ENCODE data around the gene WBP11. TPM values are rescaled to one million over a fixed set of nuclear protein-coding genes. Genes with fewer than 3 reads are reported as not detected.

WBP11 gene
- total and polyA plus RNA-seq, 9 of the 15 experiments (the other 6 are each of a cell fraction or from before 2014, with no cell fraction given): 7.7 to 60.8 (median 24.6) TPM

DNA sequence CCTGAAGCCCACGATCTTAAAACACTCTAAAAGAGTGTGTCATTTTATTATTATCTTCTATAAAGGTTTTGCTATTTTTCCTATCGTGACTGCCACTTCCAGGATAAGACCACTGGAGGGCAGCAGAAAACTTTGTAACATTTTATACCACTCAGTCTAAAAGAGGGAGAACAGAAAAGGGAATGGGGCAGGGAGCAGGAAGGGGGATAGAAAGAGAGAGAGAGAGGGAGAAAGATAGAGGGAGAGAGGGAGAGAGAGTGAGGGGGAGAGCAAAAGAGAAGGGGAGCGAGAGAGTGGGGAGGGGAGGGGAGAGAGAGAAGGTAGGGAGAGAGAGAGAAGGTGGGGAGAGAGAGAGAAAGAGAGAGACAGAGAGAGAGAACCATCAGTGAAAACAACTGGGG is 42.1 kb upstream of the WBP11 start:
- ChIA-PET POLR2A (no interaction called here), CTCF (ENCODE audit: low intra/inter-chr PET ratio) (interaction anchor here (1.9 kb wide), 1 partner anchor 150 kb away, joined by 15 read pairs; no protein-coding TSS in a partner anchor)
- in situ Hi-C loops (cut with MboI): loop anchor here (10.0 kb wide), 1 partner anchor 149 kb away; no protein-coding TSS in a partner anchor
- FAIRE-seq (no peak), DNase-seq (ENCODE audit: extremely low read depth in 1 of 4, low spot score in 3 of 4) (peak; percentile 21 to 58 (median 29)), ATAC-seq (peak; percentile 74)
- no peaks in the 10 kb centered on the region for H3K27me3 ChIP-seq (ENCODE audit: control insufficient read depth in 2 of 2, insufficient read depth in 2 of 2, low read length in 2 of 2)
- intact Hi-C loops (cut with micrococcal nuclease): loop anchor here (1.0 to 10.0 kb wide), 3 partner anchors 47 to 150 kb away; no protein-coding TSS in a partner anchor
- H3K9ac ChIP-seq (ENCODE audit: insufficient read depth in 1 of 2, low read depth in 2 of 2, low read length in 2 of 2): no peak overlapping the region
- H3K36me3 ChIP-seq (ENCODE audit: control insufficient read depth, insufficient read depth, low read length): no peaks in the 10 kb centered on the region
- 0% methylated on average over 2 of the region's 3 CpGs for WGBS (ENCODE audit: insufficient coverage, low coverage, missing lambda C conversion rate)
- no peaks in the 10 kb centered on the region for H4K20me1 ChIP-seq (replicated peaks; ENCODE audit: control insufficient read depth, insufficient read depth, low read length)
- H3K4me3 ChIP-seq: no peak overlapping the region
- no peak overlapping the region for H3K4me2 ChIP-seq (ENCODE audit: insufficient read depth, low read length)
- H2AFZ ChIP-seq (ENCODE audit: low read depth, low read length): no peak overlapping the region
- H3K4me1 ChIP-seq (replicated peaks in 1 of 2; ENCODE audit: control insufficient read depth in 2 of 2, insufficient read depth in 2 of 2, low read length in 2 of 2): peaks cover 0 to 10% of the 10 kb centered on the region in 2 experiments; a peak in 2 of 5 replicates
- no peaks in the 10 kb centered on the region for H3K79me2 ChIP-seq (ENCODE audit: control insufficient read depth, insufficient read depth, low read length)
- no peaks in the 10 kb centered on the region for H3K9me1 ChIP-seq (ENCODE audit: control insufficient read depth, insufficient read depth, low read length)
- BruUV-seq (replicated peaks): no TSS peak
- no peaks in the 10 kb centered on the region for H3K9me3 ChIP-seq (replicated peaks; ENCODE audit: control insufficient read depth, insufficient read depth, low read depth, low read length)
- H3K27ac ChIP-seq (ENCODE audit: extremely low read depth, low read depth, low read length): no peak overlapping the region
- TF ChIP-seq RAD21 (CRISPR knock-in tag; conservative IDR thresholded peaks at IDR 0.05 in 1 of 2, IDR thresholded peaks at IDR 0.05 in 1 of 2): peak; percentile 79
- no peak for TF ChIP-seq NCOA2 (IDR thresholded peaks at IDR 0.05; ENCODE audit: partially characterized antibody in 2 of 2)
- TF ChIP-seq SMC3 (conservative IDR thresholded peaks at IDR 0.05; ENCODE audit: insufficient read depth, low read depth, low read length): 0 out of 2 replicates have a peak, but pooled peaks have one; percentile 11
- peak; percentile 37; the same call in 1 of the 2 replicates for TF ChIP-seq ELF4 (CRISPR knock-in tag; IDR thresholded peaks at IDR 0.05)
- TF ChIP-seq, protein P1, sequence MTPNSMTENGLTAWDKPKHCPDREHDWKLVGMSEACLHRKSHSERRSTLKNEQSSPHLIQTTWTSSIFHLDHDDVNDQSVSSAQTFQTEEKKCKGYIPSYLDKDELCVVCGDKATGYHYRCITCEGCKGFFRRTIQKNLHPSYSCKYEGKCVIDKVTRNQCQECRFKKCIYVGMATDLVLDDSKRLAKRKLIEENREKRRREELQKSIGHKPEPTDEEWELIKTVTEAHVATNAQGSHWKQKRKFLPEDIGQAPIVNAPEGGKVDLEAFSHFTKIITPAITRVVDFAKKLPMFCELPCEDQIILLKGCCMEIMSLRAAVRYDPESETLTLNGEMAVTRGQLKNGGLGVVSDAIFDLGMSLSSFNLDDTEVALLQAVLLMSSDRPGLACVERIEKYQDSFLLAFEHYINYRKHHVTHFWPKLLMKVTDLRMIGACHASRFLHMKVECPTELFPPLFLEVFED (CRISPR knock-in tag; conservative IDR thresholded peaks at IDR 0.05): 0 out of 2 replicates have a peak, but pooled peaks have one; percentile 31
- TF ChIP-seq HBP1 (CRISPR knock-in tag; IDR thresholded peaks at IDR 0.05): 0 out of 2 replicates have a peak, but pooled peaks have one; percentile 53
- peak; percentile 34; the same call in 1 of the 2 replicates for TF ChIP-seq REST (IDR thresholded peaks at IDR 0.05; ENCODE audit: borderline replicate concordance)
- TF ChIP-seq REST (CRISPR knock-in tag; IDR thresholded peaks at IDR 0.05; ENCODE audit: low read depth): no peak
